HEK293T (cell line): ENCODE measurements around the gene INO80.

Experiments used
- CTCF ChIA-PET: fragments of 350-600 bp; formaldehyde crosslinking; extraction: SDS; loops from one replicate; lab custom pipeline; 2021; ENCODE audit warnings: antibody characterized with exemption, inconsistent platforms; lab: Yijun Ruan, JAX
- POLR2A ChIA-PET: fragments of 350-600 bp; formaldehyde crosslinking; extraction: SDS; loops from one replicate; lab custom pipeline; 2020; ENCODE audit warnings: antibody characterized with exemption, inconsistent platforms; lab: Yijun Ruan, JAX
- DNase-seq: peaks from one replicate; pipeline ENCODE4 v3.0.0; 2012; ENCODE audit warnings: mixed read lengths; ENCODE audit errors: extremely low spot score
- ARNT ChIP-seq: fragments of 450-650 bp; IDR thresholded peaks from 2 replicates; pipeline ENCODE4 v1.6.1; 2017; ENCODE audit warnings: mild to moderate bottlenecking
- BHLHE40 ChIP-seq: fragments of 450-650 bp; IDR thresholded peaks from 2 replicates; pipeline ENCODE4 v1.6.1; 2016; ENCODE audit warnings: mild to moderate bottlenecking, moderate library complexity, borderline replicate concordance
- CTBP1 ChIP-seq: fragments of 450-650 bp; IDR thresholded peaks from 2 replicates; pipeline ENCODE4 v1.6.1; 2016; ENCODE audit warnings: borderline replicate concordance
- ELF4 ChIP-seq: fragments of 450-650 bp; IDR thresholded peaks from 2 replicates; pipeline ENCODE4 v1.6.1; 2017; ENCODE audit warnings: antibody characterized with exemption
- FOXA1 ChIP-seq: fragments of 450-650 bp; IDR thresholded peaks from 2 replicates; pipeline ENCODE4 v1.6.1; 2016; ENCODE audit warnings: mild to moderate bottlenecking
- FOXK2 ChIP-seq: fragments of 450-650 bp; IDR thresholded peaks from 2 replicates; pipeline ENCODE4 v1.6.1; 2016; ENCODE audit warnings: mild to moderate bottlenecking
- FOXM1 ChIP-seq: fragments of 450-650 bp; IDR thresholded peaks from 2 replicates; pipeline ENCODE4 v1.6.1; 2017; ENCODE audit warnings: mild to moderate bottlenecking, borderline replicate concordance
- HDGF ChIP-seq: fragments of 450-650 bp; IDR thresholded peaks from 2 replicates; pipeline ENCODE4 v1.6.1; 2017; ENCODE audit warnings: antibody characterized with exemption, borderline replicate concordance
- L3MBTL2 ChIP-seq: fragments of 450-650 bp; conservative IDR thresholded peaks from 2 replicates; pipeline ENCODE4 v1.6.1; 2016; ENCODE audit warnings: mild to moderate bottlenecking
- LEF1 ChIP-seq: fragments of 450-650 bp; IDR thresholded peaks from 2 replicates; pipeline ENCODE4 v1.6.1; 2017; ENCODE audit warnings: mild to moderate bottlenecking, borderline replicate concordance
- NFRKB ChIP-seq: fragments of 450-650 bp; IDR thresholded peaks from 2 replicates; pipeline ENCODE4 v1.6.1; 2016; ENCODE audit warnings: mild to moderate bottlenecking, moderate library complexity
- SP1 ChIP-seq: fragments of 450-650 bp; IDR thresholded peaks from 2 replicates; pipeline ENCODE4 v1.6.1; 2017
- SUZ12 ChIP-seq: fragments of 450-650 bp; IDR thresholded peaks from 2 replicates; pipeline ENCODE4 v1.6.1; 2016; ENCODE audit warnings: mild to moderate bottlenecking
- TARDBP ChIP-seq: fragments of 450-650 bp; IDR thresholded peaks from 2 replicates; pipeline ENCODE4 v1.6.1; 2016
- ZNF384 ChIP-seq: fragments of 450-650 bp; IDR thresholded peaks from 2 replicates; pipeline ENCODE4 v1.6.1; 2016
- TF ChIP-seq, protein P1 (sequence below): fragments of 450-650 bp; IDR thresholded peaks from 2 replicates; pipeline ENCODE4 v1.6.1; 2016

The INO80 gene

GRCh38 chr15:41006479-41006878 lies 109.6 kb downstream of the INO80 start:
- CTCF ChIA-PET = no interaction called here

DNA sequence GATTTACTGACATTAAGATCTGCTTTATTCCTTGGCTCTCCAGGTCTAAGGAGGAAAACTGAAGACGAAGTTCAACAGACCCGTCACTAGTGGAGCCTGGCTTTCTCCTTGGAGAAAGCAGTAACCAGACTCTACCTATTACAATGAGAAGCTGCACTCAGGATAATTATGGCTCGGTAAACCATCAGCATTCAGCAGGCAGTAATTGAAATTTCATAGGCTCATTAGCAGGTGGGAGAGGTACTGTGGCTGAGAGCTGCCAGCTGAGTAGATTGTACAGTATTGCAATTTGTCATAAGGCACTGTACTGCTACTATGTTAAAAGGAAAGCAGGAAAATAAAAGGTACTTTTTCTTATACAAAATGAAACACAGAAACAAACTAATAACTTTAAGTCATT lies 111.6 kb downstream of the INO80 start:
- DNase-seq = no peak
- ChIA-PET POLR2A (no interaction called here), CTCF (interaction anchor here (1.0 kb wide), 1 partner anchor 99 kb away, joined by 3 read pairs; no protein-coding TSS in a partner anchor)
- TF ChIP-seq SUZ12 (no peak), FOXA1 (no peak), CTBP1 (no peak), ELF4 (no peak), L3MBTL2 (no peak), SP1 (no peak), BHLHE40 (no peak), HDGF (no peak), FOXK2 (no peak), ZNF384 (no peak)

More at GRCh38 chr15:41006479-41006878, 109.6 kb downstream of the INO80 start:
- TF ChIP-seq ZNF384 = no peak
- TF ChIP-seq BHLHE40 = no peak
- no peak for TF ChIP-seq LEF1
- no peak for TF ChIP-seq FOXA1
- no peak for TF ChIP-seq SP1
- TF ChIP-seq L3MBTL2 = no peak
- no peak for TF ChIP-seq NFRKB
- no peak for TF ChIP-seq HDGF
- no peak for TF ChIP-seq FOXM1
- no peak for TF ChIP-seq ELF4
- POLR2A ChIA-PET = interaction anchor here (0.6 kb wide), 2 partner anchors 53 to 496 kb away, joined by 3 read pairs; partner anchors contain the start of gene CHAC1
- DNase-seq = no peak

GRCh38 chr15:41001524-41002214 lies 114.4 kb downstream of the INO80 start:
- ChIA-PET CTCF (no interaction called here), POLR2A (no interaction called here)
- TF ChIP-seq, protein P1, sequence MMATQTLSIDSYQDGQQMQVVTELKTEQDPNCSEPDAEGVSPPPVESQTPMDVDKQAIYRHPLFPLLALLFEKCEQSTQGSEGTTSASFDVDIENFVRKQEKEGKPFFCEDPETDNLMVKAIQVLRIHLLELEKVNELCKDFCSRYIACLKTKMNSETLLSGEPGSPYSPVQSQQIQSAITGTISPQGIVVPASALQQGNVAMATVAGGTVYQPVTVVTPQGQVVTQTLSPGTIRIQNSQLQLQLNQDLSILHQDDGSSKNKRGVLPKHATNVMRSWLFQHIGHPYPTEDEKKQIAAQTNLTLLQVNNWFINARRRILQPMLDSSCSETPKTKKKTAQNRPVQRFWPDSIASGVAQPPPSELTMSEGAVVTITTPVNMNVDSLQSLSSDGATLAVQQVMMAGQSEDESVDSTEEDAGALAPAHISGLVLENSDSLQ = no peak
- TF ChIP-seq FOXM1 (no peak), NFRKB (no peak), BHLHE40 (no peak), TARDBP (no peak), ELF4 (no peak), ARNT (no peak), FOXK2 (no peak), SP1 (no peak), HDGF (no peak), FOXA1 (no peak), LEF1 (no peak), SUZ12 (no peak), L3MBTL2 (no peak), ZNF384 (no peak), CTBP1 (no peak)
- DNase-seq = no peak

GRCh38 chr15:40999190-40999589 lies 116.9 kb downstream of the INO80 start:
- ChIA-PET CTCF (no interaction called here), POLR2A (interaction anchor here (0.8 kb wide), 1 partner anchor 46 kb away, joined by 3 read pairs; the partner anchor contains the start of gene CHAC1)
- no peak for DNase-seq
- TF ChIP-seq HDGF (no peak), L3MBTL2 (no peak), LEF1 (no peak), SUZ12 (no peak), ZNF384 (no peak), NFRKB (no peak), ELF4 (no peak), FOXK2 (no peak), TARDBP (no peak), FOXM1 (no peak), ARNT (no peak)
- TF ChIP-seq, protein P1 = no peak

DNA sequence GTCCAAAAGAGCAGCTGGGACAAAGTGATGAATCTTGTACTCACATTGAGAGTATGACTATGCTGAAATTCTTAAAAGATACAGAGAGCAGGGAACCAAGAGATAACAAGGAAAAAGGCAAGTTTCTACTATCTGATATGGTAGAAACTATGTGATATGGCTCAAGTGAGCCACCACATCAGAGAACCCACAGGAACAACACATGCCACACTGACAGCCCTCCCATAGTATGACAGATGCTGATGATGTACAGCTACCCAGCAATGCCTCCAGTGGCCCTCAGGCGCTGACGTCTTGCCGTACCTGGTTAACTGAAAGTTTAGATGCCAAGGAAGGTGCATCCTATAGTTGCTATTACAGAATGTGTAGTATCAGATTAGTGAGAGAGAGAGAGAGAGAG lies 120.4 kb downstream of the INO80 start:
- POLR2A ChIA-PET = no interaction called here
- DNase-seq = no peak
- TF ChIP-seq BHLHE40 (no peak), CTBP1 (no peak), LEF1 (no peak), ZNF384 (no peak)
- TF ChIP-seq, protein P1 = no peak
- CTCF ChIA-PET = no interaction called here

GRCh38 chr15:40992825-40993224 lies 123.3 kb downstream of the INO80 start:
- no peak for TF ChIP-seq SP1
- TF ChIP-seq CTBP1 = no peak
- CTCF ChIA-PET = no interaction called here
- no peak for DNase-seq
- POLR2A ChIA-PET = interaction anchor here (1.0 to 1.2 kb wide), 2 partner anchors 39 to 51 kb away, joined by 3 read pairs; no protein-coding TSS in a partner anchor
